ENCODE results near the gene AP3S2. TPM values are rescaled to one million over a fixed set of nuclear protein-coding genes. Genes with fewer than 3 reads are reported as not detected.

Gene AP3S2
- total and polyA plus RNA-seq, 8 donors, result 11.0 to 25.2 (median 17.7) TPM

GRCh38 chr15:89803941-89804800 lies 89.6 kb downstream of the AP3S2 start:
- 33 to 41% methylated on average over 28 to 29 of the region's 29 CpGs for WGBS, 2 donors
- no peak for FAIRE-seq
- H3K27ac ChIP-seq, result peak overlapping the region in 3 of 4 donors; percentile 64 to 79 (median 69)

GRCh38 chr15:89802986-89803824 lies 90.6 kb downstream of the AP3S2 start:
- Histone ChIP-seq H3K4me3 (peak overlapping the region in 3 of 4 donors; percentile 52 to 68 (median 63)), H3K27ac (peak overlapping the region in 2 of 4 donors; percentile 28 to 37)

More at GRCh38 chr15:89803941-89804800, 89.6 kb downstream of the AP3S2 start:
- Histone ChIP-seq H3K4me1 (peaks cover 25 to 30% (median 25%) of the 10 kb centered on the region in 3 donors), H3K9me3 (no peaks in the 10 kb centered on the region), H3K27me3 (no peaks in the 10 kb centered on the region), H3K36me3 (peaks cover 0 to 34% (median 5%) of the 10 kb centered on the region in 3 donors), H3K4me3 (peak overlapping the region; percentile 46 to 68 (median 58))
- no peak for TF ChIP-seq CTCF (IDR thresholded peaks at IDR 0.05)
- peak; percentile 19 to 47 (median 36) for ATAC-seq
- intact Hi-C loops (cut with DNase I), result no loop called here
- peak; percentile 86 to 95 (median 92) for DNase-seq

GRCh38 chr15:89802231-89802928 lies 91.4 kb downstream of the AP3S2 start:
- FAIRE-seq (no peak), DNase-seq (peak in 3 of 6 donors; percentile 31 to 72 (median 47)), ATAC-seq (no peak)
- Histone ChIP-seq H3K4me3 (peak overlapping the region in 2 of 4 donors; percentile 63 to 68), H3K9me3 (no peaks in the 10 kb centered on the region), H3K27me3 (no peaks in the 10 kb centered on the region), H3K27ac (peak overlapping the region in 1 of 4 donors; percentile 37), H3K4me1 (peaks cover 7 to 14% (median 9%) of the 10 kb centered on the region in 3 donors), H3K36me3 (peaks cover 0 to 52% (median 5%) of the 10 kb centered on the region in 3 donors)
- intact Hi-C loops (cut with DNase I), result no loop called here
- TF ChIP-seq CTCF (IDR thresholded peaks at IDR 0.05), result no peak
- WGBS, 2 donors, result 49 to 60% methylated on average over 16 of the region's 16 CpGs

More at GRCh38 chr15:89802986-89803824, 90.6 kb downstream of the AP3S2 start:
- no peaks in the 10 kb centered on the region for H3K9me3 ChIP-seq
- ATAC-seq (no peak), DNase-seq (peak in 4 of 6 donors; percentile 34 to 79 (median 59)), FAIRE-seq (no peak)
- TF ChIP-seq CTCF (IDR thresholded peaks at IDR 0.05), result no peak
- peaks cover 15 to 22% (median 18%) of the 10 kb centered on the region in 3 donors for H3K4me1 ChIP-seq
- no peaks in the 10 kb centered on the region for H3K27me3 ChIP-seq
- 52 to 56% methylated on average over 23 to 24 of the region's 24 CpGs for WGBS, 2 donors
- intact Hi-C loops (cut with DNase I), result no loop called here
- peaks cover 0 to 44% (median 5%) of the 10 kb centered on the region in 3 donors for H3K36me3 ChIP-seq

- H3K9me3 ChIP-seq, result no peaks in the 10 kb centered on the region
- no peaks in the 10 kb centered on the region for H3K27me3 ChIP-seq
- H3K4me1 ChIP-seq, result peaks cover 0 to 7% (median 3%) of the 10 kb centered on the region in 3 donors
- ATAC-seq (no peak), DNase-seq (peak in 3 of 6 donors; percentile 28 to 74 (median 46)), FAIRE-seq (no peak)
- WGBS, 2 donors, result 76 to 80% methylated on average over 21 of the region's 21 CpGs
- intact Hi-C loops (cut with DNase I), result no loop called here
- H3K27ac ChIP-seq, result no peak overlapping the region
- H3K4me3 ChIP-seq, result peak overlapping the region in 2 of 4 donors; percentile 5 to 63
- TF ChIP-seq CTCF (IDR thresholded peaks at IDR 0.05), result no peak
- H3K36me3 ChIP-seq, result peaks cover 0 to 60% (median 5%) of the 10 kb centered on the region in 3 donors
These were observed 92.2 kb downstream of the AP3S2 start for GRCh38 chr15:89801471-89802195.

Measured in pancreas (tissue), 10 donors.